Myocyte (in vitro differentiated cells): Measurements from ENCODE around the gene USP51. TPM values are rescaled to one million over a fixed set of nuclear protein-coding genes. Genes with fewer than 3 reads are reported as not detected.
"Not testable (repeated sequence)": the region's sequence is repeated elsewhere in the genome, so short reads cannot be mapped to it uniquely, and the experiment has no call there.

Experiments
- DNase-seq: peaks from one replicate; pipeline ENCODE4 v3.0.0-alpha.2; 2012; ENCODE audit warnings: low read depth
- microRNA-seq: library from miRNA; unstranded; fragments of <30 nt; microRNA quantifications from one replicate; pipeline ENCODE4, GENCODE V29; 2016
- total RNA-seq: library from RNA; depleted of rRNA; stranded (reverse); fragments of >200 nt; gene quantifications from 2 replicates; pipeline ENCODE4 v1.2.3, GENCODE V29; 2014

Gene USP51
- total RNA-seq, 1 donor from 2014 or later, result 0.64 TPM

DNA sequence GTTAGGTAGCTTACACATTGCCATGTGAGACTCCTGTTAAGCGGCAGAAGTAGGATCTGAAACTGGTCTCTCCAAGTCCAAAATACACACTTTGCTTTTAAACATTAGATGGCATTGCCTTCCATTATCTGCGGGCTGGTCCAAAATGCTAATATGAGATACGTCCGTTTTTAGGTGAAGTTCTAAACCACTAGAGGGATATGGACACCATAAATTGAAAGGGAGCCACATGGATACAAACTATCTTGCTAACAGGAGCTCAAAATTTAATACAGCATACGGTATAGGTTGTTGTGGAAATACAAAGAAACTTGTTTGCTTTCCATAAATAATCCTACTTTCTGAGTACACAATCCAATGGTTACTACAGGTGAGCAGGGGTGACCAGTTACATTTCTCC lies 23.9 kb downstream of the USP51 start:
- not testable (repeated sequence) for DNase-seq

DNA sequence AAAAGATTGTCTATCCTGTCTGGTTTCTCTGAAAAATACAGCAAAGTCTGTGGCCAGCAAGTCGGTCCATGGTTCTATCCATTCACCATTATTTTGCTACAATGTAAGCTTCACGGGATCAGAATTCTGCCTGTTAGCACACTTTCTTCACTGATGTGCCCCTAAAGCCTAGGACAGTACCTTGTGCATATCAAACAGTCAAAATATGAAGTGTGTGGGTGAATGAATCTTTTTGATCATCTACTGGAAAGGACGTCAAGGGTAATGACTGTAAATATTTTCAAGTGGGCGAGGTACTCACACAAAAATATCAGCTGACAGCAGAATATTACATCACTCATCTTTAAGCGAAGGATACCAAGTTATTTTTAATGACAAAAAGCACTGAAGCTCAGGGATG lies 24.5 kb downstream of the USP51 start:
- not testable (repeated sequence) for DNase-seq

DNA sequence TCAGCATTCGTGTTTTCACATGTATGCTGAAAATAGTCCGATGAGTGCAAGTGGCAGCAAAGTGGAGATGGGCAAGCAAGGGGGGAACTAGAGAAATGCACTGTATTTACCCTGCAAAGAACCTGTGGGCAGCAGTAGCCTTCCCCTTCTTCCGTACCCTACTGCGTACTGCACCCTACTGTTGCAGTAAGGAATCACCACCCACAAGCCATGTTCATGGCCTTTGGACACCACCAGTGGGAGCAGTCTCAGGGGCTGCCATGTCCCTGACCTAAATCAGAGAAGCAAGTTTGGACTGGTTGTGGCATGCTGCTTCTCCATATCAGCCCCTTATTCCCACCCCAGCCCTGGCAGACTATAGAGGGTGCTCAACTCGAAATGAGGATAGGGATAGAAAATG lies 25.6 kb downstream of the USP51 start:
- not testable (repeated sequence) for DNase-seq

DNA sequence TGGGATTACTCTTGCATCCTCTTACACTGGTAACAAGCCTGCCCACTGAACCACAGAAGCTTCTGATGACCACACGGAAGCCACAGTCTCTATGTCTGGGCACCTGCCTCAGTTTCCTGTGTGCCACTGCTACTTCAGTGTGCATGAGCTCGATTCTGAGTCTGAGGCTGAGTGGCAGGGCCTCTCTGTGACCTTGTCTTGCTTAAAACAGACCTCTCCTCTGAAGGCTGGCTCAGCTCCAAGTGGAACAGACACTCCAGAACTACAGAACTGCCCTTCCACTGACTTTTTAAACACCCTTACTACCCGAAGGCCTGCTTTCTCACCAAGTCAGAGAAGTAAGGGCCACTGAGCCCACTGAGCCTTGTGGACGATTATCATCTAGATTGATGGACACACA lies 29.7 kb downstream of the USP51 start:
- DNase-seq, result not testable (repeated sequence)

DNA sequence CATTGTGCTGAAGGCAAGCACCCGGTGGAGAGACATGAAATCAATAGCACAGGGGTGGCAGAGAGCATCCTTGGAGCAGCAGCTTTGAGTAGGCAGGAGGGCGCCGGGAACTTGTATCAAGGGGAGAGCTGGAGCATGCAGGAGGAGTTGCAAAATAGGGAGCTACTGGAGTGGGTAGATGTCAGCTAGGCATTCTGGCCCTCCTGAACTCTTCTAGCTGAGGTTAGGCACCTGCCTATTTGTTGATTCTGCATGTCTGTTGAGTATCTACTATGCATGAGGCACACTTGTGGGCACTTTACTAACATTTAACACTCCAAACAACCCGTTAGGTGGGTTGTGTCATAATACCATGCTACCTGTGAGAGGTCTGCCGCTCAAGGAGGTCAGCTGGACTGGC lies 30.2 kb downstream of the USP51 start:
- DNase-seq, result not testable (repeated sequence)

DNA sequence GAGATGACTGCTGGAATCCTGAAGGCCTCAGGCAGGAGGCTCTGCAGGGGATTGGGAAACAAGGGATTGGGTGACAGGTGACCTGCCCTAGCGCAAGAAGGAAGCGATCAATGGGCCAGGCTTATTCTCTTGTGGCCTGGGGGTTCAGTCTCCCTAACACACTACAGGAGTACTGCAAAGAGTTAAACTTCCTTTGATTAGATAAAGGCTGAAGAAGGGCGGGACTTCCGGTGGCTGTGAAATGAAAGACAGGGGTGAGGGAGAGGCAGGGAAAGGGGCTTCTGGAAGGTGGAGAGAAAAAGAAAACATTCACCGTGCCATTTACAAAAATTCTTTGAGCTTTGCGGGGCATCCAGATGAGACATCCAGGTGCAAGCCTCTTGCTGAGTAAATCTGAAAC lies 33.9 kb downstream of the USP51 start:
- not testable (repeated sequence) for DNase-seq

DNA sequence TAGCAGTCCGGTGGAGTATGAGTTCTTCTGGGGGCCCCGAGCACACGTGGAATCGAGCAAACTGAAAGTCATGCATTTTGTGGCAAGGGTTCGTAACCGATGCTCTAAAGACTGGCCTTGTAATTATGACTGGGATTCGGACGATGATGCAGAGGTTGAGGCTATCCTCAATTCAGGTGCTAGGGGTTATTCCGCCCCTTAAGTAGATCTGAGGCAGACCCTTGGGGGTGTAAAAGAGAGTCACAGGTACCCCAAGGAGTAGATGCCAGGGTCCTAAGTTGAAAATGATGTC lies 36.9 kb downstream of the USP51 start:
- no peak for DNase-seq

DNA sequence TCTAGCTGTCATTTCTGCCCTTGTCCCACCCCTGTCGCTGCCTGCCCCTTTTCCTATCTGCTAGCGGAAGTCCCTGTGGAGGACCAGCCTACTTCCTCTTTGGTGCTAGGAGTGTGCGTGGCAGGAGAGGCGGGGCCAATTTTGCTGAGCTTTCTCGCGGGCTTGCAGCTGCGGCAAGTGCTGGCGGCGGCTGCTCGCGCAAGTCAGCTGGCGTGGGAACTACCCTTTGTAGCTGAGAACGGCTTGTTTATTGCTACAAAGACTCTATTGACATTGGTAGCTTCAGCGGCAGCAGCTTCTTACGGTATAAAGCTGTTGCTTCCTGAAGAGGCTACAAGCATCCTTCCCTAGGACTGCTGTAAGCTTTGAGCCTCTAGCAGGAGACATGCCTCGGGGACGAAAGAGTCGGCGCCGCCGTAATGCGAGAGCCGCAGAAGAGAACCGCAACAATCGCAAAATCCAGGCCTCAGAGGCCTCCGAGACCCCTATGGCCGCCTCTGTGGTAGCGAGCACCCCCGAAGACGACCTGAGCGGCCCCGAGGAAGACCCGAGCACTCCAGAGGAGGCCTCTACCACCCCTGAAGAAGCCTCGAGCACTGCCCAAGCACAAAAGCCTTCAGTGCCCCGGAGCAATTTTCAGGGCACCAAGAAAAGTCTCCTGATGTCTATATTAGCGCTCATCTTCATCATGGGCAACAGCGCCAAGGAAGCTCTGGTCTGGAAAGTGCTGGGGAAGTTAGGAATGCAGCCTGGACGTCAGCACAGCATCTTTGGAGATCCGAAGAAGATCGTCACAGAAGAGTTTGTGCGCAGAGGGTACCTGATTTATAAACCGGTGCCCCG lies 37.4 kb downstream of the USP51 start, which contains the start of gene MAGEH1:
MAGEH1 (plus strand) TSS at position 138 of the 843 bp plus-strand sequence; CDS start at position 386, 248 bp downstream.
- DNase-seq, result peak; percentile 84

DNA sequence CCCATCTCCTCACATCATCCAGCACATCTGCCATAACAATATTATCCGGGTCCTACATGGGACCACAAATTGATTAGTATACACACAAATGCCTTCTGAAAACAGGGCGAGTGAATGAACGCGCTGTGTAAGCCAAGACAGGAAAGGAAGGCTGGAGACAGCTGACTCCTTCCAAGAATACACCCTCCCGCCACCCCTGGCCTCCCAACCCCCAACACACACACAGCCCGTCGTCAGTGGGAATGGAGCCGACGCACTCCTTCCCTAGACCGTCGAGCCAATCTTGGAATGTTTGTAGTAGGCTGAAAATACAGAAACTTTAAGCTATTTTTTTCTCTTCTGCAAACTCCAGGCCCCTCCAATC lies 38.0 kb downstream of the USP51 start:
- DNase-seq, result no peak

DNA sequence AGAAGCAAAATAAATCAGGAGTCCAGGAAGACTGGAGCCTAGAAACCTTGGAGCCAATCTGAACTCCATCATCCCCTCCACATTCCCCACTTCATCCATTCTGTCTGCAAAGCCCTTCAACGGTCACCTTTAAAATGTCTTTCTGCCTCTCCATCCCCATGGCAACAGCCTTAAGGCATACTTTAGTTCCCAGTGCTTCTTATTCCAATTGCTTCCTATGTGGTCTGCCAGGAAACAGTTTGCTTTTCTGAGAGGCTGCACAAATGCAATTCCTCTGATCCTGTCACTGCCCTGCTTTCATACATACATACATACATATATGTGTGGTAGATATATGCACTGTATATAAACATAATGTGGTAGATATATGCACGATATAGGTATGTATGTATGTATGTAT lies 38.5 kb downstream of the USP51 start:
- no peak for DNase-seq

DNA sequence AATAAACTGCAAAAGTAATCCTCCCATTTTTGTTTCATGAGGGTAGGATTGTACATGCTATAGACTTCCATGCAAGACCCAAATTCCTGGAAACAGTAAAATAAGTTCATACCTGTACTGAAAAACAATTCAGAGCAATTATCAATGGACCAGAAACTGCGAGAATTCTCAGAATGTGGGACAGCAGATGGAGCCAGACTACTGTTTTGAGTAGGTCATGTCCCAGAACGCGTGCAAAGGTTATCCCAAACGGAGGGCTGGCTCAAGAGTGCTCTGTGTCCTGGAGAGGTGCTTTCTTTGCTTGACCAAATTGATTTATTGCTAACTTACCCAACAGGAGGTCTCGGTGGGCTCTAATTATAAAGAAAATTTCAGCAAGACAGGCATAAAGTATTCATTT lies 39.4 kb downstream of the USP51 start:
- no peak for DNase-seq

DNA sequence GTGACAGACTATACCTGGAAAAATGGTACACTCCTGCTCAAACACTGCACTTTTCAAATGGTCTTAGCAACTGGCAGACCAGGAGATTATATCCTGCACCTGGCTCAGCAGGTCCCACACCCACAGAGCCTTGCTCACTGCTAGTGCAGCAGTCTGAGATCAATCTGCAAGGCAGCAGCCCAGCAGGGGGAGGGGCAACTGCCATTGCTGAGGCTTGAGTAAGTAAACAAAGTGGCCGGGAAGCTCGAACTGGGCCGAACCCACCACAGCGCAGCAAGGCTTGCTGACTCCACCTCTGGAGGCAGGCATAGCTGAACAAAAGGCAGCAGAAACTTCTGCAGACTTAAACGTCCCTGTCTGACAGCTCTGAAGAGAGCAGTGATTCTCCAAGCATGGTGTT lies 46.2 kb downstream of the USP51 start:
- DNase-seq, result not testable (repeated sequence)

Small RNA genes lying within 50 kb of the gene (microRNA-seq; reads per million reads assigned to microRNA genes)
- gene MIR4536-1 (not detected), gene MIR4536-2 (not detected)

Other genes starting within 250 kb of the USP51 start
- gene PAGE3, start 224.9 kb downstream of the USP51 start, total RNA-seq, result not detected in 2 replicates
- 24.2 and 34.0 TPM in 2 replicates for gene MAGEH1, start 37.7 kb downstream of the USP51 start, total RNA-seq
- not detected in 2 replicates for gene FOXR2, start 133.6 kb upstream of the USP51 start, total RNA-seq
- 30.5 and 30.6 TPM in 2 replicates for gene RRAGB, start 227.9 kb upstream of the USP51 start, total RNA-seq